ENCODE results near the gene RPRD2. TPM values are rescaled to one million over a fixed set of nuclear protein-coding genes. Genes with fewer than 3 reads are reported as not detected.

The RPRD2 gene
- total RNA-seq, 1 experiment from 2014 or later: 36.2 TPM

DNA sequence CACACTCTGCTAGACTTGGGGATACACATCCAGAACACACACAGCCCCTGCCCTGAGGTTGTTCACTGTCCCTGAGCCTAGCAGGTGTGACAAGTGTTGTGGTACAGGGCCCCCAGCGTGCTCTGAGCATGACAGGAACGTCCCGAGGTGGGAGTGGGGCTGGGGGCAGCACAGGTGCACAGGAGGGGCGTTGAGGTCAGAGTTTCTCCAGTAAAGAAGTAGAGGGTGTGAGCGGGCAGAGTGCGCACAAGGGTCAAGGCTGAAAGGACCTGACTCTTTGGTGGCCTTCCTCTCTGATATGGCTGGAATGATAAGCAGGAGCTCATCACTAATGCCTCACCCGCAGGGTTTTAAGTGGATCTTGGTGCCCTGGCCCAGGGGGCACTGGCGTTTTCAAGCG is 150.3 kb downstream of the RPRD2 start:
- Histone ChIP-seq H3K79me2 (ENCODE audit: low read depth) (no peaks in the 10 kb centered on the region), H3K27me3 (ENCODE audit: insufficient read depth, low read depth) (no peaks in the 10 kb centered on the region), H3F3A (ENCODE audit: insufficient read depth, low read depth) (peaks cover 9% of the 10 kb centered on the region), H4K20me1 (ENCODE audit: insufficient read depth) (no peaks in the 10 kb centered on the region), H3K9me2 (ENCODE audit: insufficient read depth) (no peaks in the 10 kb centered on the region), H3K27ac (no peak overlapping the region), H3K4me1 (replicated peaks; ENCODE audit: insufficient read depth) (peaks cover 22% of the 10 kb centered on the region), H3K9me3 (ENCODE audit: insufficient read depth, low read depth) (no peaks in the 10 kb centered on the region), H2AFZ (no peak overlapping the region), H3K36me3 (ENCODE audit: low read depth) (no peaks in the 10 kb centered on the region), H3K4me2 (no peak overlapping the region), H3K4me3 (no peak overlapping the region)
- POLR2A ChIA-PET (ENCODE audit: unreplicated experiment): no interaction called here
- intact Hi-C loops (cut with micrococcal nuclease; ENCODE audit: unreplicated experiment): no loop called here
- CTCF ChIA-PET: no interaction called here
- no peak for DNase-seq
- no TSS peak for BruUV-seq (replicated peaks)
- TF ChIP-seq EZH2 (IDR thresholded peaks at IDR 0.05; ENCODE audit: low read depth): no peak

DNA sequence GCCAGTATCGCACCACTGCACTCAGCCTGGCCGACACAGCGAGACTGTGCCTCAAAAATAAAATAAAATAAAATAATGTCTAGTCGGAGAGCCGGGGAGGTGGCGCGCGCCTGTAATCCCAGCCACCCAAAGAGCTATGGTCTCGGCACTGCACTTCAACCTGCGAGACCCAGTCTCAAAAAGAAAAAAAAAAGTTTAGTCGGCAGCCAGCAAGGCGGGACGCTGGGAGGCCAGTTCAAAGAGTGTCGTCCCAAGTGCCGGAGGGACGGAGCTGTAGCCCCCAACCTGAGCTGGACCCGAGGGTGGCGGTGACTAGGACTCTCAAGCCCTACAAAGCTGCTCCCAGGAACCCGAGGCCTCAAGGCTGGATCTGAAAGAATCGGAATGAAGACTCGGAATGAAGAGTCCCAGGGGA is 151.0 kb downstream of the RPRD2 start:
- Histone ChIP-seq H3K79me2 (ENCODE audit: low read depth) (no peaks in the 10 kb centered on the region), H3K27ac (no peak overlapping the region), H3K27me3 (ENCODE audit: insufficient read depth, low read depth) (no peaks in the 10 kb centered on the region), H2AFZ (peak overlapping the region; percentile 92), H3K36me3 (ENCODE audit: low read depth) (no peaks in the 10 kb centered on the region), H3K9me3 (ENCODE audit: insufficient read depth, low read depth) (no peaks in the 10 kb centered on the region), H3K4me3 (peak overlapping the region; percentile 70), H4K20me1 (ENCODE audit: insufficient read depth) (no peaks in the 10 kb centered on the region), H3K4me2 (peak overlapping the region; percentile 87), H3K4me1 (replicated peaks; ENCODE audit: insufficient read depth) (peaks cover 22% of the 10 kb centered on the region), H3K9me2 (ENCODE audit: insufficient read depth) (no peaks in the 10 kb centered on the region), H3F3A (ENCODE audit: insufficient read depth, low read depth) (peaks cover 9% of the 10 kb centered on the region)
- TF ChIP-seq EZH2 (IDR thresholded peaks at IDR 0.05; ENCODE audit: low read depth): no peak
- TF ChIP-seq, protein P1, sequence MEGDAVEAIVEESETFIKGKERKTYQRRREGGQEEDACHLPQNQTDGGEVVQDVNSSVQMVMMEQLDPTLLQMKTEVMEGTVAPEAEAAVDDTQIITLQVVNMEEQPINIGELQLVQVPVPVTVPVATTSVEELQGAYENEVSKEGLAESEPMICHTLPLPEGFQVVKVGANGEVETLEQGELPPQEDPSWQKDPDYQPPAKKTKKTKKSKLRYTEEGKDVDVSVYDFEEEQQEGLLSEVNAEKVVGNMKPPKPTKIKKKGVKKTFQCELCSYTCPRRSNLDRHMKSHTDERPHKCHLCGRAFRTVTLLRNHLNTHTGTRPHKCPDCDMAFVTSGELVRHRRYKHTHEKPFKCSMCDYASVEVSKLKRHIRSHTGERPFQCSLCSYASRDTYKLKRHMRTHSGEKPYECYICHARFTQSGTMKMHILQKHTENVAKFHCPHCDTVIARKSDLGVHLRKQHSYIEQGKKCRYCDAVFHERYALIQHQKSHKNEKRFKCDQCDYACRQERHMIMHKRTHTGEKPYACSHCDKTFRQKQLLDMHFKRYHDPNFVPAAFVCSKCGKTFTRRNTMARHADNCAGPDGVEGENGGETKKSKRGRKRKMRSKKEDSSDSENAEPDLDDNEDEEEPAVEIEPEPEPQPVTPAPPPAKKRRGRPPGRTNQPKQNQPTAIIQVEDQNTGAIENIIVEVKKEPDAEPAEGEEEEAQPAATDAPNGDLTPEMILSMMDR (conservative IDR thresholded peaks at IDR 0.05): no peak
- CTCF ChIA-PET: interaction anchor here (0.5 to 0.7 kb wide), 3 partner anchors 17 to 176 kb away, joined by 3 to 6 read pairs (median 4); no protein-coding TSS in a partner anchor
- no peak for DNase-seq
- POLR2A ChIA-PET (ENCODE audit: unreplicated experiment): interaction anchor here (0.6 kb wide), 1 partner anchor 19 kb away, joined by 8 read pairs; no protein-coding TSS in a partner anchor
- TSS peak; percentile 72 for BruUV-seq (replicated peaks)
- intact Hi-C loops (cut with micrococcal nuclease; ENCODE audit: unreplicated experiment): no loop called here

DNA sequence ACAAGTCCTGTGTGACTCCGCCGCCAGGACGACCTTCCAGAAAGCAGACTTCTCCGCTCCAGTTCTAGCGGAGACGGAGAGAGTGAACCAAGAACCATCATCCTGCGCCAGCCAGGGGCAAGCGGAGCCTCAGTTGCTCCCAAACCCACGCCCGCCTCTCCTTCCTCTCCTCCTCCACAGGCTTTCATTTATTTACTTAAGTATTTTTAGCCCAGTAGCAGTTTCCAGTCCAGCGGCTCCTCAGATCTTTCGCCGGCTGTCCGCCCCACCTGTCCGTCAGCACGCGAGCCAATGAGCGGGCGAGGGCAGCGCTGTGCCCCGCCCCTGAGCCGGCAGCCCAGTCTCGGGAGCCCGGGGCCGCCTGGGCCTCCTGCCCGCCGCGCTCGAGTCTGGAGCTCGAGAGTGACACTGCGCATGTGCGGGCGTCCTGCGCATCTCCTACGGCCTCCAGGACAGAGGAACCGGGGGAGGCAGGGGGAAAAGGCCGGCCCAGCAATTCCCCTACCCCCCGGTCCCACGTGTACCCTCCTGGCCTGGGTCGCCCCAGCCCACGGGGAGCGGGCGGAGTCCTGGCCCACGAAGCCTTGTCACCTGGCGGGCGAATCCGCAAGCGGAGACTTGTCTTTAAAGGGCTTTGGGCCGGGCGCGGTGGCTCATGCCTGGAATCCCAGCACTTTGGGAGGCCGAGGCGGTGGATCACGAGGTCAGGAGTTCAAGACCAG is 151.5 kb downstream of the RPRD2 start, which contains the start of gene FALEC:
Gene FALEC (plus strand): TSS at position 425 of the 722 bp plus-strand sequence.
- Histone ChIP-seq H3K27me3 (ENCODE audit: insufficient read depth, low read depth) (no peaks in the 10 kb centered on the region), H3K9me3 (ENCODE audit: insufficient read depth, low read depth) (no peaks in the 10 kb centered on the region), H3K4me3 (peak within 1 kb of the TSS; percentile 70), H3K9me2 (ENCODE audit: insufficient read depth) (no peaks in the 10 kb centered on the region), H3K4me2 (peak within 1 kb of the TSS; percentile 87), H3K4me1 (replicated peaks; ENCODE audit: insufficient read depth) (peaks cover 22% of the 10 kb centered on the region), H3F3A (ENCODE audit: insufficient read depth, low read depth) (peaks cover 9% of the 10 kb centered on the region), H3K36me3 (ENCODE audit: low read depth) (no peaks in the 10 kb centered on the region), H2AFZ (peak within 1 kb of the TSS; percentile 92), H3K79me2 (ENCODE audit: low read depth) (no peaks in the 10 kb centered on the region), H3K27ac (no peak within 1 kb of the TSS), H4K20me1 (ENCODE audit: insufficient read depth) (no peaks in the 10 kb centered on the region)
- ChIA-PET POLR2A (ENCODE audit: unreplicated experiment) (interaction anchor here (0.5 to 1.3 kb wide), 5 partner anchors 8 to 266 kb away, joined by 3 to 29 read pairs (median 8); partner anchors contain the start of gene ECM1), CTCF (interaction anchor here (0.5 to 0.7 kb wide), 4 partner anchors 12 to 177 kb away, joined by 3 to 6 read pairs (median 4); no protein-coding TSS in a partner anchor)
- TF ChIP-seq, protein P1 (conservative IDR thresholded peaks at IDR 0.05): no peak
- TF ChIP-seq EZH2 (IDR thresholded peaks at IDR 0.05; ENCODE audit: low read depth): no peak
- no TSS peak for BruUV-seq (replicated peaks)
- peak; percentile 84 to 97 for DNase-seq
- intact Hi-C loops (cut with micrococcal nuclease; ENCODE audit: unreplicated experiment): no loop called here
